Neural cell (in vitro differentiated cells): ENCODE data around the gene GEMIN5.

Experiments
- EP300 ChIP-seq: fragments of 450-650 bp; conservative IDR thresholded peaks from 2 replicates; pipeline ENCODE4 v1.6.1; 2014; ENCODE audit warnings: antibody characterized with exemption, mild to moderate bottlenecking, moderate library complexity; ENCODE audit not compliant: poor library complexity, severe bottlenecking
- POLR2AphosphoS5 ChIP-seq: IDR thresholded peaks from 2 replicates; pipeline ENCODE4 v1.6.1; 2012
- TF ChIP-seq, protein P1 (sequence below): IDR thresholded peaks from 2 replicates; pipeline ENCODE4 v1.6.1; 2012; ENCODE audit warnings: borderline replicate concordance
- TF ChIP-seq, protein P2 (sequence below): fragments of 450-650 bp; IDR thresholded peaks from 2 replicates; pipeline ENCODE4 v1.5.1; 2014; ENCODE audit warnings: antibody characterized with exemption, mild to moderate bottlenecking, moderate library complexity; ENCODE audit not compliant: poor library complexity, severe bottlenecking

DNA sequence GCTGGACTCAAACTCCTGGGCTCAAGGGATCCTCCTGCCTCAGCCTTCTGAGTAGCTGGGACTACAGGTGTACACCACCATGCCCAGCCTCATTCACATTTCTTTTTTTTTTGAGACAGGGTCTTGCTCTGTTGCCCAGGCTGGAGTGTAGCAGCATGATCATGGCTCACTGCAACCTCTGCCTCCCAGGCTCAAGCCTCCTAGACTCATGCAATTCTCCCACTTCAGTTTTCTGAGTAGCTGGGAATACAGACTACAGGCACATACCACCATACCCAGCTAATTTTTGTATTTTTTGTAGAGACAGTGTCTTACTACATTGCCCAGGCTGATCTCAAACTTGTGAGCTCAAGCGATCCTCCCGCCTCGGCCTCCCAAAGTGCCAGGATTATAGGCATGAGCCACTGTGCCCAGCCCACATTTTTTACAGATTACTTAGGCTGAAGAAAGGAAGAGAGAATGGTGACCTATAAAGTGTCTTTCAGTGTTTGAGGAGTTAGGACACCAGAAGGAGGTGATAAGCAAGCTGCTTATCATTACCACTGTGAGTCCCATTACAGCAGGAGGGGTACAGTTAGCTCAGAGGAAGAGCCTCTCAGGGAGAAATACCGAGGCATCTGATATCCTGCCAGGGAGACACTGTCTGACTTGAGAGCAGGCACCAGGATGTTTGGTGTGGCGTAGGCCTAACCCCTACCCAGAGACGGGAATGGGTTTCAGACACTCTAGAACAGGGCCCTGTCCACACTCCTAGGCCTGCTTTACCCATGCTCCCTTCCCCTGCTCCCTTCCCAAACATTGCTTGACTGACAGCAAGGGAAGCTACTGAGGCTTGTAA lies 97.4 kb downstream of the GEMIN5 start:
- TF ChIP-seq EP300 (no peak), POLR2AphosphoS5 (no peak)
- TF ChIP-seq, protein P1, sequence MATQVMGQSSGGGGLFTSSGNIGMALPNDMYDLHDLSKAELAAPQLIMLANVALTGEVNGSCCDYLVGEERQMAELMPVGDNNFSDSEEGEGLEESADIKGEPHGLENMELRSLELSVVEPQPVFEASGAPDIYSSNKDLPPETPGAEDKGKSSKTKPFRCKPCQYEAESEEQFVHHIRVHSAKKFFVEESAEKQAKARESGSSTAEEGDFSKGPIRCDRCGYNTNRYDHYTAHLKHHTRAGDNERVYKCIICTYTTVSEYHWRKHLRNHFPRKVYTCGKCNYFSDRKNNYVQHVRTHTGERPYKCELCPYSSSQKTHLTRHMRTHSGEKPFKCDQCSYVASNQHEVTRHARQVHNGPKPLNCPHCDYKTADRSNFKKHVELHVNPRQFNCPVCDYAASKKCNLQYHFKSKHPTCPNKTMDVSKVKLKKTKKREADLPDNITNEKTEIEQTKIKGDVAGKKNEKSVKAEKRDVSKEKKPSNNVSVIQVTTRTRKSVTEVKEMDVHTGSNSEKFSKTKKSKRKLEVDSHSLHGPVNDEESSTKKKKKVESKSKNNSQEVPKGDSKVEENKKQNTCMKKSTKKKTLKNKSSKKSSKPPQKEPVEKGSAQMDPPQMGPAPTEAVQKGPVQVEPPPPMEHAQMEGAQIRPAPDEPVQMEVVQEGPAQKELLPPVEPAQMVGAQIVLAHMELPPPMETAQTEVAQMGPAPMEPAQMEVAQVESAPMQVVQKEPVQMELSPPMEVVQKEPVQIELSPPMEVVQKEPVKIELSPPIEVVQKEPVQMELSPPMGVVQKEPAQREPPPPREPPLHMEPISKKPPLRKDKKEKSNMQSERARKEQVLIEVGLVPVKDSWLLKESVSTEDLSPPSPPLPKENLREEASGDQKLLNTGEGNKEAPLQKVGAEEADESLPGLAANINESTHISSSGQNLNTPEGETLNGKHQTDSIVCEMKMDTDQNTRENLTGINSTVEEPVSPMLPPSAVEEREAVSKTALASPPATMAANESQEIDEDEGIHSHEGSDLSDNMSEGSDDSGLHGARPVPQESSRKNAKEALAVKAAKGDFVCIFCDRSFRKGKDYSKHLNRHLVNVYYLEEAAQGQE = no peak
- TF ChIP-seq, protein P2, sequence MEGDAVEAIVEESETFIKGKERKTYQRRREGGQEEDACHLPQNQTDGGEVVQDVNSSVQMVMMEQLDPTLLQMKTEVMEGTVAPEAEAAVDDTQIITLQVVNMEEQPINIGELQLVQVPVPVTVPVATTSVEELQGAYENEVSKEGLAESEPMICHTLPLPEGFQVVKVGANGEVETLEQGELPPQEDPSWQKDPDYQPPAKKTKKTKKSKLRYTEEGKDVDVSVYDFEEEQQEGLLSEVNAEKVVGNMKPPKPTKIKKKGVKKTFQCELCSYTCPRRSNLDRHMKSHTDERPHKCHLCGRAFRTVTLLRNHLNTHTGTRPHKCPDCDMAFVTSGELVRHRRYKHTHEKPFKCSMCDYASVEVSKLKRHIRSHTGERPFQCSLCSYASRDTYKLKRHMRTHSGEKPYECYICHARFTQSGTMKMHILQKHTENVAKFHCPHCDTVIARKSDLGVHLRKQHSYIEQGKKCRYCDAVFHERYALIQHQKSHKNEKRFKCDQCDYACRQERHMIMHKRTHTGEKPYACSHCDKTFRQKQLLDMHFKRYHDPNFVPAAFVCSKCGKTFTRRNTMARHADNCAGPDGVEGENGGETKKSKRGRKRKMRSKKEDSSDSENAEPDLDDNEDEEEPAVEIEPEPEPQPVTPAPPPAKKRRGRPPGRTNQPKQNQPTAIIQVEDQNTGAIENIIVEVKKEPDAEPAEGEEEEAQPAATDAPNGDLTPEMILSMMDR = no peak
